Measurements from ENCODE around the gene RIMBP2. TPM values are rescaled to one million over a fixed set of nuclear protein-coding genes. Genes with fewer than 3 reads are reported as not detected.

The RIMBP2 gene
- total RNA-seq, 1 experiment from 2014 or later: 0.95 TPM

- H3K36me3 ChIP-seq (ENCODE audit: insufficient read depth, low read length, poor library complexity, severe bottlenecking): no peaks in the 10 kb centered on the region
- BruUV-seq (replicated peaks): no TSS peak
- H3K4me1 ChIP-seq (ENCODE audit: insufficient read depth, low read length, poor library complexity, severe bottlenecking): no peaks in the 10 kb centered on the region
- intact Hi-C loops (cut with micrococcal nuclease; ENCODE audit: unreplicated experiment): no loop called here
- POLR2A ChIA-PET (ENCODE audit: low non-redundant PET): no interaction called here
- H3K4me3 ChIP-seq (ENCODE audit: low read depth, low read length, poor library complexity, severe bottlenecking): no peak overlapping the region
- peaks cover 73% of the 10 kb centered on the region for H3K27me3 ChIP-seq (replicated peaks; ENCODE audit: insufficient read depth, low read depth, low read length, poor library complexity)
- DNase-seq (ENCODE audit: low spot score): no peak
- H3K27ac ChIP-seq (ENCODE audit: low read depth, low read length, poor library complexity, severe bottlenecking): no peak overlapping the region
- TF ChIP-seq EZH2 (IDR thresholded peaks at IDR 0.05; ENCODE audit: borderline replicate concordance, low read depth, low read length, poor library complexity, severe bottlenecking) (peak; percentile 32), CTCF (conservative IDR thresholded peaks at IDR 0.05; ENCODE audit: low read depth, low read length) (no peak)
- peaks cover 2% of the 10 kb centered on the region for H3K9me3 ChIP-seq (ENCODE audit: low read depth, low read length, poor library complexity, severe bottlenecking)
- CTCF ChIA-PET: no interaction called here
Observed at GRCh38 chr12:130560321-130560720, 155.8 kb downstream of the RIMBP2 start.

- TF ChIP-seq CTCF (conservative IDR thresholded peaks at IDR 0.05; ENCODE audit: low read depth, low read length) (no peak), EZH2 (IDR thresholded peaks at IDR 0.05; ENCODE audit: borderline replicate concordance, low read depth, low read length, poor library complexity, severe bottlenecking) (no peak)
- no TSS peak for BruUV-seq (replicated peaks)
- POLR2A ChIA-PET (ENCODE audit: low non-redundant PET): no interaction called here
- no peak overlapping the region for H3K27ac ChIP-seq (ENCODE audit: low read depth, low read length, poor library complexity, severe bottlenecking)
- H3K4me3 ChIP-seq (ENCODE audit: low read depth, low read length, poor library complexity, severe bottlenecking): no peak overlapping the region
- no peak for DNase-seq (ENCODE audit: low spot score)
- H3K9me3 ChIP-seq (ENCODE audit: low read depth, low read length, poor library complexity, severe bottlenecking): no peaks in the 10 kb centered on the region
- intact Hi-C loops (cut with micrococcal nuclease; ENCODE audit: unreplicated experiment): no loop called here
- CTCF ChIA-PET: no interaction called here
- no peaks in the 10 kb centered on the region for H3K36me3 ChIP-seq (ENCODE audit: insufficient read depth, low read length, poor library complexity, severe bottlenecking)
- H3K27me3 ChIP-seq (replicated peaks; ENCODE audit: insufficient read depth, low read depth, low read length, poor library complexity): peaks cover 77% of the 10 kb centered on the region
- no peaks in the 10 kb centered on the region for H3K4me1 ChIP-seq (ENCODE audit: insufficient read depth, low read length, poor library complexity, severe bottlenecking)
Observed at GRCh38 chr12:130559806-130560205, 156.3 kb downstream of the RIMBP2 start.

GRCh38 chr12:130557886-130558765 lies 158.0 kb downstream of the RIMBP2 start:
- Histone ChIP-seq H3K4me1 (ENCODE audit: insufficient read depth, low read length, poor library complexity, severe bottlenecking) (no peaks in the 10 kb centered on the region), H3K36me3 (ENCODE audit: insufficient read depth, low read length, poor library complexity, severe bottlenecking) (no peaks in the 10 kb centered on the region), H3K4me3 (ENCODE audit: low read depth, low read length, poor library complexity, severe bottlenecking) (no peak overlapping the region), H3K9me3 (ENCODE audit: low read depth, low read length, poor library complexity, severe bottlenecking) (no peaks in the 10 kb centered on the region), H3K27ac (ENCODE audit: low read depth, low read length, poor library complexity, severe bottlenecking) (no peak overlapping the region), H3K27me3 (replicated peaks; ENCODE audit: insufficient read depth, low read depth, low read length, poor library complexity) (peaks cover 93% of the 10 kb centered on the region)
- TF ChIP-seq EZH2 (IDR thresholded peaks at IDR 0.05; ENCODE audit: borderline replicate concordance, low read depth, low read length, poor library complexity, severe bottlenecking) (no peak), CTCF (conservative IDR thresholded peaks at IDR 0.05; ENCODE audit: low read depth, low read length) (no peak)
- ChIA-PET POLR2A (ENCODE audit: low non-redundant PET) (no interaction called here), CTCF (no interaction called here)
- intact Hi-C loops (cut with micrococcal nuclease; ENCODE audit: unreplicated experiment): no loop called here
- no peak for DNase-seq (ENCODE audit: low spot score)
- no TSS peak for BruUV-seq (replicated peaks)
